ENCODE results near the gene MRPL48.

The MRPL48 gene

GRCh38 chr11:73810637-73811036 lies 23.0 kb downstream of the MRPL48 start:
- TF ChIP-seq, protein P1, sequence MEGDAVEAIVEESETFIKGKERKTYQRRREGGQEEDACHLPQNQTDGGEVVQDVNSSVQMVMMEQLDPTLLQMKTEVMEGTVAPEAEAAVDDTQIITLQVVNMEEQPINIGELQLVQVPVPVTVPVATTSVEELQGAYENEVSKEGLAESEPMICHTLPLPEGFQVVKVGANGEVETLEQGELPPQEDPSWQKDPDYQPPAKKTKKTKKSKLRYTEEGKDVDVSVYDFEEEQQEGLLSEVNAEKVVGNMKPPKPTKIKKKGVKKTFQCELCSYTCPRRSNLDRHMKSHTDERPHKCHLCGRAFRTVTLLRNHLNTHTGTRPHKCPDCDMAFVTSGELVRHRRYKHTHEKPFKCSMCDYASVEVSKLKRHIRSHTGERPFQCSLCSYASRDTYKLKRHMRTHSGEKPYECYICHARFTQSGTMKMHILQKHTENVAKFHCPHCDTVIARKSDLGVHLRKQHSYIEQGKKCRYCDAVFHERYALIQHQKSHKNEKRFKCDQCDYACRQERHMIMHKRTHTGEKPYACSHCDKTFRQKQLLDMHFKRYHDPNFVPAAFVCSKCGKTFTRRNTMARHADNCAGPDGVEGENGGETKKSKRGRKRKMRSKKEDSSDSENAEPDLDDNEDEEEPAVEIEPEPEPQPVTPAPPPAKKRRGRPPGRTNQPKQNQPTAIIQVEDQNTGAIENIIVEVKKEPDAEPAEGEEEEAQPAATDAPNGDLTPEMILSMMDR (IDR thresholded peaks at IDR 0.05; ENCODE audit: low read depth, low read length): no peak
- H3K4me3 ChIP-seq (ENCODE audit: low read depth, low read length): no peak overlapping the region

GRCh38 chr11:73812234-73812633 lies 24.6 kb downstream of the MRPL48 start:
- no peak overlapping the region for H3K4me3 ChIP-seq (ENCODE audit: low read depth, low read length)
- TF ChIP-seq, protein P1 (IDR thresholded peaks at IDR 0.05; ENCODE audit: low read depth, low read length): no peak

GRCh38 chr11:73814812-73815211 lies 27.1 kb downstream of the MRPL48 start:
- TF ChIP-seq, protein P1 (IDR thresholded peaks at IDR 0.05; ENCODE audit: low read depth, low read length): no peak
- no peak overlapping the region for H3K4me3 ChIP-seq (ENCODE audit: low read depth, low read length)

GRCh38 chr11:73818846-73819245 lies 31.2 kb downstream of the MRPL48 start:
- TF ChIP-seq, protein P1 (IDR thresholded peaks at IDR 0.05; ENCODE audit: low read depth, low read length): no peak
- H3K4me3 ChIP-seq (ENCODE audit: low read depth, low read length): no peak overlapping the region

- TF ChIP-seq, protein P1 (IDR thresholded peaks at IDR 0.05; ENCODE audit: low read depth, low read length): no peak
- no peak overlapping the region for H3K4me3 ChIP-seq (ENCODE audit: low read depth, low read length)
Observed at GRCh38 chr11:73830261-73830660, 42.6 kb downstream of the MRPL48 start.

DNA sequence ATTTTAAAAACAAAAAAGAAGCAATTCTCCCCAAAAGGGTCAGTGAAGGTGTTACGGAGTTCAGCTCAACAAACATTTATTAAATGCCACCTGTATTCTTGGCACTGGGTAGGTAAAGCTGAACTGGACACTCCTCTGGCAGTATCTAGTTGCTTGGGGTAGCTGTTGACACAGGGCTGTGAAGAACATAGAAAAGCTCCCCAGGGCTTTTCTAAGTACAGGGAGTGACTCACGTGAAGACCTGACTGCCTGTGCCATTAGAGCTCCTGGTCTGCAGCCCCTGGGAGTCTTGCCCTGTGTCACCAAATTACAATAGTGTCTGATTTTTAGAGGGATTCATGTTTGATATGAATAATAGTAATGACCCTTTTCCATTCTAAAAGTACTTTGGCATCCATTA lies 45.4 kb downstream of the MRPL48 start:
- TF ChIP-seq, protein P1 (IDR thresholded peaks at IDR 0.05; ENCODE audit: low read depth, low read length): no peak
- H3K4me3 ChIP-seq (ENCODE audit: low read depth, low read length): no peak overlapping the region

DNA sequence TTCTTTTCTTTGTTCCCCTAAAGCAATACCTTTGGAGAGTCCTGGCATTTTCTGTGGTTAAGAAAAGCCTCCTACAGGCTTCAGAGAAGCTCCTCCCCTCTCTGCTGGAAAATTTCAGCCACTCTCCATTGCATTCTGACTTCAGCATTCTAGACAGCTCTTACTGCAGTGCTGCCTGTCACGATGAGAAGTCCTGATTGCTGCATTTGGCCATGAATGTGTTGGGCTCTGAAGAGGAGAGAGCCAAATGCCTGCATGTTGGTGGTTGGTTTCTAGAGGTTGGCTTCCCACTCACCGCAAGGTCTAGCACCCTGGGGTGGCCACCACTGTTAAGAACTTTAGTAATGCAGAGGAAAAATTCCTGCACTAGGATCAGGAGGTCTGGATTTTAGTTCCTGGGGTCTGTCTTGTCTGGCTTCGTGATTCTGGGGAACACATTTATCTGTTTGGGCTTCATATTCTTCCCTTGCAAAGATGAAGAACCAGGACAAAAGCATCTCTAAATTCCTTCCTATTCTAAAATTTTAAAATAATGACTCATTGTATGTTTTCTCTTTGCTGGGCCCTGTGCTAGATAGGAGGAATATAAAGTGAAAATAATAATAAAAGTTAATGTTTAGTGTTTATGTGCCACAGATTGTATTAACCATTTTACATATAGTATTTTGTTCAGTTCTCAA lies 50.9 kb downstream of the MRPL48 start:
- TF ChIP-seq, protein P1 (IDR thresholded peaks at IDR 0.05; ENCODE audit: low read depth, low read length): no peak
- no peak overlapping the region for H3K4me3 ChIP-seq (ENCODE audit: low read depth, low read length)

Data from WI38 (cell line).